ENCODE measurements around the gene LMNB1. TPM values are rescaled to one million over a fixed set of nuclear protein-coding genes. Genes with fewer than 3 reads are reported as not detected.

Gene LMNB1
- total RNA-seq, 1 experiment from 2014 or later = 119 TPM

DNA sequence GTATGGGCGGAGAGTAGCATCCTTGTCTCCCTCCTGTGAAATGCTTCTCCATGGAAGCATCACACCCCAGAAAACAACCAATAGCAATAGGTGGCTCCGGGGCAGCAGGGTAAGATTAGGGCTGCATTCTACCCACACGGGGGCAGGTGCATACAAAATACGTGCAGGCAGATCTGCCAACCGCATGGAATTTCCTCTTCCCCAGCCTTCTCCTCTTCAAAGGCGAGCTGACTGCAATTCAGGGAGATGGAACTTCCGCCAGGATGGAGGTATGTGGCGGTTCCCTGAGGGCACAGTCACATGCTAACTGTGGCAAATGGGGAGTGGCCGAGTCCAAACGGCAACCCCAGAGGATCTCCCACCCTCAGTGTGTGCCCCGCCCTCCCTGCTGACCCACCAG, 81.5 kb downstream of the LMNB1 start:
- DNase-seq (no peak), ATAC-seq (no peak)
- intact Hi-C loops (cut with micrococcal nuclease) = no loop called here
- H3F3A ChIP-seq (ENCODE audit: low read length, unreplicated experiment) = no peaks in the 10 kb centered on the region
- no peak overlapping the region for H3K4me3 ChIP-seq (ENCODE audit: low read length)
- BruUV-seq (replicated peaks) = no TSS peak
- no peaks in the 10 kb centered on the region for H3K9me2 ChIP-seq (replicated peaks; ENCODE audit: low read length)
- H3K4me2 ChIP-seq (ENCODE audit: low read length) = no peak overlapping the region
- H3K9me3 ChIP-seq (ENCODE audit: low read length) = no peaks in the 10 kb centered on the region
- no peaks in the 10 kb centered on the region for H4K20me1 ChIP-seq (ENCODE audit: low read length)
- H3K27me3 ChIP-seq (ENCODE audit: low read length) = no peaks in the 10 kb centered on the region
- ChIA-PET POLR2A (ENCODE audit: unreplicated experiment) (no interaction called here), CTCF (no interaction called here)
- no peak overlapping the region for H3K9ac ChIP-seq (ENCODE audit: low read length)
- no peak for TF ChIP-seq EZH2 (IDR thresholded peaks at IDR 0.05; ENCODE audit: low read length, unreplicated experiment)
- no peak for TF ChIP-seq CTCF (conservative IDR thresholded peaks at IDR 0.05; ENCODE audit: low read depth, low read length)
- TF ChIP-seq EZH2phosphoT487 (IDR thresholded peaks at IDR 0.05; ENCODE audit: borderline replicate concordance, low read length) = no peak
- H2AFZ ChIP-seq (ENCODE audit: low read length) = no peak overlapping the region
- no peaks in the 10 kb centered on the region for H3K36me3 ChIP-seq (ENCODE audit: low read depth, low read length)
- no peaks in the 10 kb centered on the region for H3K79me2 ChIP-seq (ENCODE audit: low read length)
- H3K4me1 ChIP-seq (ENCODE audit: insufficient read depth, low read length) = no peaks in the 10 kb centered on the region
- no peak overlapping the region for H3K27ac ChIP-seq (ENCODE audit: low read length)

GRCh38 chr5:126863402-126863801, 86.5 kb downstream of the LMNB1 start:
- H2AFZ ChIP-seq (ENCODE audit: low read length) = no peak overlapping the region
- H3K9me3 ChIP-seq (ENCODE audit: low read length) = no peaks in the 10 kb centered on the region
- H3F3A ChIP-seq (ENCODE audit: low read length, unreplicated experiment) = no peaks in the 10 kb centered on the region
- no peaks in the 10 kb centered on the region for H3K27me3 ChIP-seq (ENCODE audit: low read length)
- H3K9me2 ChIP-seq (replicated peaks; ENCODE audit: low read length) = no peaks in the 10 kb centered on the region
- no peak overlapping the region for H3K27ac ChIP-seq (ENCODE audit: low read length)
- ChIA-PET POLR2A (ENCODE audit: unreplicated experiment) (no interaction called here), CTCF (no interaction called here)
- no peak overlapping the region for H3K9ac ChIP-seq (ENCODE audit: low read length)
- BruUV-seq (replicated peaks) = no TSS peak
- H3K4me2 ChIP-seq (ENCODE audit: low read length) = no peak overlapping the region
- intact Hi-C loops (cut with micrococcal nuclease) = no loop called here
- ATAC-seq (no peak), DNase-seq (no peak)
- TF ChIP-seq EZH2phosphoT487 (IDR thresholded peaks at IDR 0.05; ENCODE audit: borderline replicate concordance, low read length) (no peak), EZH2 (IDR thresholded peaks at IDR 0.05; ENCODE audit: low read length, unreplicated experiment) (no peak), CTCF (conservative IDR thresholded peaks at IDR 0.05; ENCODE audit: low read depth, low read length) (no peak)
- H3K4me3 ChIP-seq (ENCODE audit: low read length) = no peak overlapping the region
- H4K20me1 ChIP-seq (ENCODE audit: low read length) = no peaks in the 10 kb centered on the region
- H3K36me3 ChIP-seq (ENCODE audit: low read depth, low read length) = no peaks in the 10 kb centered on the region
- H3K4me1 ChIP-seq (ENCODE audit: insufficient read depth, low read length) = no peaks in the 10 kb centered on the region
- no peaks in the 10 kb centered on the region for H3K79me2 ChIP-seq (ENCODE audit: low read length)

GRCh38 chr5:126864042-126864688, 87.2 kb downstream of the LMNB1 start:
- Histone ChIP-seq H2AFZ (ENCODE audit: low read length) (no peak overlapping the region), H3K27me3 (ENCODE audit: low read length) (no peaks in the 10 kb centered on the region), H3K4me2 (ENCODE audit: low read length) (no peak overlapping the region), H3K9ac (ENCODE audit: low read length) (no peak overlapping the region), H3K9me3 (ENCODE audit: low read length) (no peaks in the 10 kb centered on the region), H3K4me3 (ENCODE audit: low read length) (no peak overlapping the region), H3K27ac (ENCODE audit: low read length) (no peak overlapping the region), H3K9me2 (replicated peaks; ENCODE audit: low read length) (no peaks in the 10 kb centered on the region), H3F3A (ENCODE audit: low read length, unreplicated experiment) (no peaks in the 10 kb centered on the region), H4K20me1 (ENCODE audit: low read length) (no peaks in the 10 kb centered on the region), H3K79me2 (ENCODE audit: low read length) (no peaks in the 10 kb centered on the region), H3K36me3 (ENCODE audit: low read depth, low read length) (no peaks in the 10 kb centered on the region), H3K4me1 (ENCODE audit: insufficient read depth, low read length) (no peaks in the 10 kb centered on the region)
- intact Hi-C loops (cut with micrococcal nuclease) = no loop called here
- ChIA-PET POLR2A (ENCODE audit: unreplicated experiment) (no interaction called here), CTCF (no interaction called here)
- no TSS peak for BruUV-seq (replicated peaks)
- ATAC-seq (no peak), DNase-seq (no peak)
- no peak for TF ChIP-seq EZH2 (IDR thresholded peaks at IDR 0.05; ENCODE audit: low read length, unreplicated experiment)
- no peak for TF ChIP-seq EZH2phosphoT487 (IDR thresholded peaks at IDR 0.05; ENCODE audit: borderline replicate concordance, low read length)
- TF ChIP-seq CTCF (conservative IDR thresholded peaks at IDR 0.05; ENCODE audit: low read depth, low read length) = no peak
